HepG2 (cell line): ENCODE data around the gene TNS1. TPM values are rescaled to one million over a fixed set of nuclear protein-coding genes. Genes with fewer than 3 reads are reported as not detected.
A peak's percentile ranks its signal among the peaks of the same experiment; 100 is the strongest.

ENCODE experiments used
- AFF4 ChIP-seq: sonication (generic); formaldehyde crosslinking; IDR thresholded peaks from 2 replicates; pipeline ENCODE4 v1.4.0; 2020; ENCODE audit warnings: missing genetic modification reagents
- ATM ChIP-seq: fragments of 450-650 bp; IDR thresholded peaks from 2 replicates; pipeline ENCODE4 v1.7.1; 2017; ENCODE audit warnings: mild to moderate bottlenecking, borderline replicate concordance
- BCLAF1 ChIP-seq: fragments of 450-650 bp; IDR thresholded peaks from 2 replicates; pipeline ENCODE4 v1.6.1; 2017; ENCODE audit warnings: mild to moderate bottlenecking
- CBFB ChIP-seq: sonication (generic); formaldehyde crosslinking; IDR thresholded peaks from 2 replicates; pipeline ENCODE4 v1.4.0; 2020; ENCODE audit warnings: missing genetic modification reagents
- CENPBD1 ChIP-seq: sonication (generic); formaldehyde crosslinking; IDR thresholded peaks from 2 replicates; pipeline ENCODE4 v1.8.0; 2022; ENCODE audit warnings: missing genetic modification reagents, low read depth, mild to moderate bottlenecking, borderline replicate concordance
- GATAD1 ChIP-seq: IDR thresholded peaks from 2 replicates; pipeline ENCODE4 v1.6.1; 2016; ENCODE audit warnings: missing genetic modification reagents, missing compliant biosample characterization
- GATAD2A ChIP-seq: IDR thresholded peaks from 2 replicates; pipeline ENCODE4 v1.6.1; 2016
- IRX3 ChIP-seq: sonication (generic); formaldehyde crosslinking; IDR thresholded peaks from 2 replicates; pipeline ENCODE4 v1.8.1; 2023; ENCODE audit warnings: mild to moderate bottlenecking, low read depth, missing genetic modification reagents, borderline replicate concordance
- ISL2 ChIP-seq: sonication (generic); formaldehyde crosslinking; IDR thresholded peaks from 2 replicates; pipeline ENCODE4 v1.5.0; 2020; ENCODE audit warnings: missing genetic modification reagents
- LCORL ChIP-seq, 2 experiments: fragments of 450-650 bp in 1 of 2; sonication (generic) in 1 of 2; formaldehyde crosslinking in 1 of 2; IDR thresholded peaks; 2 replicates each; pipeline versions ENCODE4 v1.5.0 to v1.6.1; 2017 to 2020; ENCODE audit warnings: antibody characterized with exemption in 1 of 2, missing genetic modification reagents in 1 of 2
- MIER2 ChIP-seq: IDR thresholded peaks from 2 replicates; pipeline ENCODE4 v1.6.1; 2016; ENCODE audit warnings: missing biosample characterization, missing genetic modification reagents
- MXI1 ChIP-seq: IDR thresholded peaks from 3 replicates; pipeline ENCODE4 v1.6.1; 2012; ENCODE audit warnings: low read depth, low read length, inconsistent platforms, borderline replicate concordance
- NR2F1 ChIP-seq, 2 experiments: fragments of 450-650 bp in 1 of 2; formaldehyde crosslinking in 1 of 2; IDR thresholded peaks; 2 replicates each; pipeline versions ENCODE4 v1.5.0 to v1.6.1; 2016 to 2020; ENCODE audit warnings: mild to moderate bottlenecking in 1 of 2, missing compliant biosample characterization in 1 of 2, missing genetic modification reagents in 1 of 2, moderate library complexity in 1 of 2
- NR2F6 ChIP-seq, 2 experiments: IDR thresholded peaks; 2 replicates each; pipeline ENCODE4 v1.6.1; 2016; ENCODE audit warnings: antibody characterized with exemption in 1 of 2, mild to moderate bottlenecking in 1 of 2
- PPARG ChIP-seq: conservative IDR thresholded peaks from 2 replicates; pipeline ENCODE4 v1.6.1; 2016; ENCODE audit warnings: missing biosample characterization, missing genetic modification reagents
- RARA ChIP-seq: IDR thresholded peaks from 2 replicates; pipeline ENCODE4 v1.6.1; 2016; ENCODE audit warnings: missing genetic modification reagents, missing compliant biosample characterization
- RFX3 ChIP-seq: IDR thresholded peaks from 2 replicates; pipeline ENCODE4 v1.6.1; 2016; ENCODE audit warnings: missing biosample characterization, missing genetic modification reagents
- SMARCC2 ChIP-seq: fragments of 450-650 bp; IDR thresholded peaks from 2 replicates; pipeline ENCODE4 v1.6.1; 2017; ENCODE audit warnings: antibody characterized with exemption, mild to moderate bottlenecking
- TCF7L2 ChIP-seq: IDR thresholded peaks from 2 replicates; pipeline ENCODE4 v1.6.1; 2011; ENCODE audit warnings: mild to moderate bottlenecking, low read depth, low read length, moderate library complexity
- THAP11 ChIP-seq: IDR thresholded peaks from 2 replicates; pipeline ENCODE4 v1.6.1; 2016; ENCODE audit warnings: missing biosample characterization, missing genetic modification reagents
- TP53 ChIP-seq: sonication (generic); formaldehyde crosslinking; conservative IDR thresholded peaks from 2 replicates; pipeline ENCODE4 v1.4.0; 2020; ENCODE audit warnings: missing genetic modification reagents
- ZSCAN5A ChIP-seq: sonication (generic); formaldehyde crosslinking; IDR thresholded peaks from 2 replicates; pipeline ENCODE4 v1.8.0; 2022; ENCODE audit warnings: mild to moderate bottlenecking, missing genetic modification reagents, borderline replicate concordance
- polyA plus RNA-seq, 8 experiments: library from polyadenylated mRNA; depleted of rRNA in 3 of 8; stranded (reverse) in 7 of 8; unstranded in 1 of 8; fragments of >200 nt; fragmentation: Illumina TruSeq in 4 of 8; extraction: Trizol in 4 of 8; gene quantifications; 2 replicates each; pipeline versions ENCODE4 v1.2.1 to v1.2.3, GENCODE V29; 2011 to 2016; ENCODE audit warnings: low read depth in 4 of 8, missing spikeins in 1 of 8, mixed read lengths in 1 of 8; ENCODE audit not compliant: insufficient read depth in 1 of 8
- total RNA-seq, 5 experiments: library from RNA; depleted of rRNA; stranded (reverse); fragments of >200 nt; fragmentation: Illumina TruSeq; extraction: Trizol; gene quantifications; 2 replicates each; pipeline ENCODE4 v1.2.3, GENCODE V29; 2016; ENCODE audit warnings: low read depth in 1 of 5

The TNS1 gene
- total and polyA plus RNA-seq, 2 of the 13 experiments (the other 11 are each of a cell fraction or from before 2014, with no cell fraction given) = 1.9 to 118 TPM

GRCh38 chr2:217943446-217944321 lies 59.1 kb downstream of the TNS1 start (continued):
- TF ChIP-seq ZSCAN5A (no peak), BCLAF1 (no peak), GATAD2A (CRISPR knock-in tag) (peak; percentile 82), MIER2 (CRISPR knock-in tag) (0 out of 2 replicates have a peak, but pooled peaks have one; percentile 24), LCORL (IDR thresholded peaks at IDR 0.05) (no peak), LCORL (CRISPR knock-in tag; IDR thresholded peaks at IDR 0.05) (peak; percentile 91), TCF7L2 (no peak), THAP11 (0 out of 2 replicates have a peak, but pooled peaks have one; percentile 53), ATM (no peak), TP53 (CRISPR knock-in tag) (no peak), RARA (CRISPR knock-in tag) (peak; percentile 72), MXI1 (peak; percentile 57; the same call in 1 of the 3 replicates), AFF4 (CRISPR knock-in tag) (no peak), NR2F1 (CRISPR knock-in tag; IDR thresholded peaks at IDR 0.05) (0 out of 4 replicates have a peak, but pooled peaks of 1 of the 2 experiments have one; percentile 11), SMARCC2 (no peak), CENPBD1 (CRISPR knock-in tag) (no peak), IRX3 (CRISPR knock-in tag) (0 out of 2 replicates have a peak, but pooled peaks have one; percentile 43), GATAD1 (CRISPR knock-in tag) (no peak; the same call in 1 of the 2 replicates), PPARG (no peak), ISL2 (CRISPR knock-in tag) (peak; percentile 73), RFX3 (CRISPR knock-in tag) (no peak), CBFB (CRISPR knock-in tag) (no peak), NR2F6 (IDR thresholded peaks at IDR 0.05) (no peak), NR2F6 (CRISPR knock-in tag; IDR thresholded peaks at IDR 0.05) (peak; percentile 70)
